ENCODE measurements around the gene HUS1. TPM values are rescaled to one million over a fixed set of nuclear protein-coding genes. Genes with fewer than 3 reads are reported as not detected.

Gene HUS1
- total RNA-seq, 1 donor from 2014 or later = 30.4 TPM

DNA sequence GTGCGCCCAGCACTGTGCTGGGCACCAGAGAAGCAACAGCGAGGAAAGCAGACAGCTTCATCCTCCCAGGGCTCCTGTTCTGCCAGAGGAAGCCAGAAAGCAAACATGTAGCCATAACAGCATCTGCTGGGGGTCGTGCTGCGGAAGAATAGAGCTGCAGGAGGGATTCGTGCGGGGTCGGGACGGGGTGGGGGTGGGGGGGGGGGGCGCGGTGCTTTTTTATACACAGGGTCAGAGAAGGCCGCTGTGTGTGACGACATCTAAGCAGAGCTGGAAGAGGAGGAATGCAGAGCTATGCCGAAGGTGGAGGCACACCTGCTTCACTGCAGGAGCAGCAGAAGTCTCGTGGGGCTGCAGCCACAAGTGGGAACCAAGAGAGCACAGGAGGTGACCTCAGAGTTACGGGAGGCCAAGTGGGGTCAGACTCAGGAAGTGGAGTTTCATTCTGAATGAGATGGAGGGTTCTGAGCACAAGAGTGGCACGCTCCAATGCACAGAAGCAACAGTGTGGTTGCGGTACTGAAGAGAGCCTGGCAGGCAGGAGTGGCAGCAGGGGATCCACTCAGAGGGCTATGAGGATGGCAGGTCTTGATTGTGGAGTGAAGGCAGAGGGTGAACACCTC, 42.2 kb downstream of the HUS1 start:
- H3K36me3 ChIP-seq = no peaks in the 10 kb centered on the region
- H3K4me1 ChIP-seq = peaks cover 7 to 21% of the 10 kb centered on the region in 2 donors
- TF ChIP-seq CTCF (IDR thresholded peaks at IDR 0.05) = no peak
- no peak overlapping the region for H3K27ac ChIP-seq
- H3K27me3 ChIP-seq = no peaks in the 10 kb centered on the region
- no peaks in the 10 kb centered on the region for H3K9me3 ChIP-seq
- no peak overlapping the region for H3K4me3 ChIP-seq
- no peak for DNase-seq (ENCODE audit: low spot score in 2 of 2)
- intact Hi-C loops (cut with DNase I) = no loop called here

GRCh38 chr7:47936323-47936722, 43.1 kb downstream of the HUS1 start:
- no peaks in the 10 kb centered on the region for H3K36me3 ChIP-seq
- no peaks in the 10 kb centered on the region for H3K27me3 ChIP-seq
- no peak overlapping the region for H3K4me3 ChIP-seq
- H3K9me3 ChIP-seq = no peaks in the 10 kb centered on the region
- no peak for TF ChIP-seq CTCF (IDR thresholded peaks at IDR 0.05)
- peaks cover 5 to 18% of the 10 kb centered on the region in 2 donors for H3K4me1 ChIP-seq
- H3K27ac ChIP-seq = no peak overlapping the region
- no peak for DNase-seq (ENCODE audit: low spot score in 2 of 2)
- intact Hi-C loops (cut with DNase I) = no loop called here

DNA sequence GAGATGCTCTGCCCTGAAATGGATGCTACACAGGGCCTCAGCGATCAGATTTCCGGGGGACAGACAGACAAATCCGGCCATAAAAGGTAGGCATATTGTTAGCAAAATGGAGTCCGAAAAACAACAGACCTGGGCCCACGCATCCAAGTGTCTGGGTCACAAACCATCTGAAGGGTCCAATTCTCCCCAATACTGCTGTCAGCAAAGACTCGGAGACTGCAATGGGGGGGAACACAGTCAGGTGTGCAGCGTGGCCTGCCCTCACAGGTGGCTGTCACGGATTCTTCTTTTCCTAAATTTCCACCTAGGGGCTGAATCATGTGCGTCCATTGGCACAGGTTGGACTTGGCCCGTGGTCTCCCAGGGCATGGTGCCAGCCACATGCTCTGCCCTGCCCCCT, 44.1 kb downstream of the HUS1 start:
- Histone ChIP-seq H3K27me3 (no peaks in the 10 kb centered on the region), H3K9me3 (no peaks in the 10 kb centered on the region), H3K36me3 (no peaks in the 10 kb centered on the region), H3K4me3 (no peak overlapping the region), H3K4me1 (peaks cover 0 to 9% of the 10 kb centered on the region in 2 donors), H3K27ac (no peak overlapping the region)
- TF ChIP-seq CTCF (IDR thresholded peaks at IDR 0.05) = no peak
- intact Hi-C loops (cut with DNase I) = no loop called here
- no peak for DNase-seq (ENCODE audit: low spot score in 2 of 2)

- H3K9me3 ChIP-seq = no peaks in the 10 kb centered on the region
- TF ChIP-seq CTCF (IDR thresholded peaks at IDR 0.05) = no peak
- no peak for DNase-seq (ENCODE audit: low spot score in 2 of 2)
Observed at GRCh38 chr7:47934831-47935230, 44.6 kb downstream of the HUS1 start.

GRCh38 chr7:47933215-47933614, 46.2 kb downstream of the HUS1 start:
- no peaks in the 10 kb centered on the region for H3K36me3 ChIP-seq
- H3K27ac ChIP-seq = no peak overlapping the region
- no peak overlapping the region for H3K4me3 ChIP-seq
- intact Hi-C loops (cut with DNase I) = no loop called here
- H3K4me1 ChIP-seq = peaks cover 0 to 6% of the 10 kb centered on the region in 2 donors
- H3K9me3 ChIP-seq = no peaks in the 10 kb centered on the region
- no peak for TF ChIP-seq CTCF (IDR thresholded peaks at IDR 0.05)
- H3K27me3 ChIP-seq = no peaks in the 10 kb centered on the region
- DNase-seq (ENCODE audit: low spot score in 2 of 2) = no peak

More at GRCh38 chr7:47934831-47935230, 44.6 kb downstream of the HUS1 start:
- H3K4me1 ChIP-seq = peaks cover 0 to 6% of the 10 kb centered on the region in 2 donors
- intact Hi-C loops (cut with DNase I) = no loop called here
- no peaks in the 10 kb centered on the region for H3K27me3 ChIP-seq
- no peaks in the 10 kb centered on the region for H3K36me3 ChIP-seq
- H3K27ac ChIP-seq = no peak overlapping the region
- no peak overlapping the region for H3K4me3 ChIP-seq
